Dendritic cell treated with granulocyte-macrophage colony-stimulating factor and Interleukin-4, amounts not matched to agents 40 ng/mL and 50 ng/mL, for 4 days (primary cell): ENCODE results near the gene LACC1.

Source experiments
- H3K27ac Mint-ChIP-seq: one replicate; pipeline ENCODE4 v1.8.0; 2022; ENCODE audit warnings: mild to moderate bottlenecking, mixed read lengths
- H3K27me3 Mint-ChIP-seq: one replicate; pipeline ENCODE4 v1.8.0; 2022; ENCODE audit warnings: mild to moderate bottlenecking, mixed read lengths
- H3K36me3 Mint-ChIP-seq: one replicate; pipeline ENCODE4 v1.8.0; 2022; ENCODE audit warnings: low read depth, mixed read lengths
- H3K4me1 Mint-ChIP-seq: one replicate; pipeline ENCODE4 v1.8.0; 2022; ENCODE audit warnings: low read depth, mixed read lengths
- H3K4me3 Mint-ChIP-seq: one replicate; pipeline ENCODE4 v1.8.0; 2022; ENCODE audit warnings: mild to moderate bottlenecking, moderate library complexity, mixed read lengths
- H3K9me3 Mint-ChIP-seq: one replicate; pipeline ENCODE4 v1.8.0; 2022; ENCODE audit warnings: mixed read lengths
- intact Hi-C: fragments of 100-400 bp; cut with micrococcal nuclease; formaldehyde crosslinking; loops from one replicate; pipeline ENCODE4 v1.15.0; 2022

The LACC1 gene

DNA sequence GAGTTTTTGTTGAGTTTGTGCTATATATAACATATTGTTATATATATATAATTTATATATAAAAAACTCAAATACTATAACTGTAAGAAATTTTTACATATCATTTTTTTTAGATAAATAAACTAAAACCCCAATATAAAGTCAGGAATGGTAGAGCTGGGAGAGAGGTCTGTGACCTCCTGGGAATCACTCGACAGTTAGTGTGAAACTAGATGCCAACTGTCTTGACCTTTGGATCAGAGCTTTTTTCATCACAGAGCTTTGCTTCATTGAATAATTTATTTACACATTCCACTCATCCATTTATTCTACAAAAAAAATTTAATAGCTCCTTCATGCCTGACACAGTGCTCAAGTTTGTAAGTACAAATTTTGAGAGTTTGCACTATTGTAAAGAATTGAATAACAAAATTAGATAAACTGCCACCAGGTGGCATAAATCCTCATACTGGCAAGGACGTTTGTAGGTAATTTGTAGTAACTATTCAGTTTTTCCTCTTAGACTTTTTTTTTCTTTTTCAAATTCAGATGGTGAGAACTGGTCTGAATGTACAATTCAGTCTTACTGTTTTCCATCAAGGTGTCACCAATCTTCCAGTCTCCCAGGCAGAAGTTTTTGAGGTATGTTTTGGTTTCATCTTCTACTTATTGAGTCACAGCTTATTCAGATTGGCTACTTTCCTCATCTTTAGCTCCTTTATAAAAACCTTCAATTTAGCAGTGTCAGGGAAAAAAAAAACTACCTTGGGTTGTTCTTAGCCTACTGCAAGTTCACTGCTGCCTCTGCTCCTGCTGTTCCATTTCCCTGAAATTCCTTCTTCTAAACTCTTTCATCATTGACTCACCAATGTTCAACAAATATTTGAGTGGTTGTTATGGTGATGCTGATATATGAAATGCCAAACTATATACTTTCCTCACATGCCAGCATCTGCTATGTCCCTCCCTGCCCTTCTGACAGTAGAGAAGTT, 28.7 kb downstream of the LACC1 start:
- Mint-ChIP-seq H3K27me3 (peaks cover 70% of the 10 kb centered on the region), H3K36me3 (no peaks in the 10 kb centered on the region), H3K27ac (no peak overlapping the region), H3K4me1 (no peaks in the 10 kb centered on the region), H3K9me3 (no peaks in the 10 kb centered on the region), H3K4me3 (no peak overlapping the region)
- intact Hi-C loops, result loop anchor here (1.0 to 5.0 kb wide), 2 partner anchors 530 to 1064 kb away; no protein-coding TSS in a partner anchor

GRCh38 chr13:43910856-43911255, 31.2 kb downstream of the LACC1 start:
- Mint-ChIP-seq H3K36me3 (no peaks in the 10 kb centered on the region), H3K27me3 (peaks cover 79% of the 10 kb centered on the region), H3K4me3 (no peak overlapping the region), H3K4me1 (no peaks in the 10 kb centered on the region), H3K27ac (no peak overlapping the region), H3K9me3 (no peaks in the 10 kb centered on the region)
- intact Hi-C loops, result no loop called here

- Mint-ChIP-seq H3K4me1 (no peaks in the 10 kb centered on the region), H3K9me3 (no peaks in the 10 kb centered on the region), H3K36me3 (no peaks in the 10 kb centered on the region), H3K27ac (no peak overlapping the region), H3K4me3 (no peak overlapping the region), H3K27me3 (peaks cover 81% of the 10 kb centered on the region)
- intact Hi-C loops, result no loop called here
These were observed 31.6 kb downstream of the LACC1 start for GRCh38 chr13:43911278-43911677.

DNA sequence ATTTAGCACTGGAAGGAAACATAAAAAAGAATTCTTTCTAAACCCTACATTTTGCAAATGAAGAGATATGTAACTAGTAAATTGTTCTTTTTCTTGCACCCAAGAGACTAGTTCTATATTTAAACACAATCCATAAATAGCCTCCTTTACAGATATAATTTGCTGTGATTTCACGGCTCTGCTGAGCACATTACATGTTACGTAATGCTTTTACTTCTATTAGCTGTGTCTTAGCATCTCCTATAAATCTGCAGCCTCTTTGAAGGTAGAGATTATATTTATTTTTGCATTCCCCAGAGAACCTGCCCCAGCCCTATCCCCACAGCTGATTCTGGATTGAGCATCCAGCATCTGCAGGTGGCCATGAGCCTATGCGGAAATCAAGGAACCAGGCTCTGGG, 32.2 kb downstream of the LACC1 start:
- H3K36me3 Mint-ChIP-seq, result no peaks in the 10 kb centered on the region
- H3K9me3 Mint-ChIP-seq, result no peaks in the 10 kb centered on the region
- no peak overlapping the region for H3K27ac Mint-ChIP-seq
- intact Hi-C loops, result no loop called here
- H3K4me3 Mint-ChIP-seq, result no peak overlapping the region
- H3K27me3 Mint-ChIP-seq, result peaks cover 79% of the 10 kb centered on the region
- no peaks in the 10 kb centered on the region for H3K4me1 Mint-ChIP-seq

- no peaks in the 10 kb centered on the region for H3K9me3 Mint-ChIP-seq
- peaks cover 82% of the 10 kb centered on the region for H3K27me3 Mint-ChIP-seq
- no peaks in the 10 kb centered on the region for H3K4me1 Mint-ChIP-seq
- H3K36me3 Mint-ChIP-seq, result no peaks in the 10 kb centered on the region
- intact Hi-C loops, result no loop called here
- no peak overlapping the region for H3K4me3 Mint-ChIP-seq
- no peak overlapping the region for H3K27ac Mint-ChIP-seq
These were observed 35.7 kb downstream of the LACC1 start for GRCh38 chr13:43915451-43915850.

DNA sequence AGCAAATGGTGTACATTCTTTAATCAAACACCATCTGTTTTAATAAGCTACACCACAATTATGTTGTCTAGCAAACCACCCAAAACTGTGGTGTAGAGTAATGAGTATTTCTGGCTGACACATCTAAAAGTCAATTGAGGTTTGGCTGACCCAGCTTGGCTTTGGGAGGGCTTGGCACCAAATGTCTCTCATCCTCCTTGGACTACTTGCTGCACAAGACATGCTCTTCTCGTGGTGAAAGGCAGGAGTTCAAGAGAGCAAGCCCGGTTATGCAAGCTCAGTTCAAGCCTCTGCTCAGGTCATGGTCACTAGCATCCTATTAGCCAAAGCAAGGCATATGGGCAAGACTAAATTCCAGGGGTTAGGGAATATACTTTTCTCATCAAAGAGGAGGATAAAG, 37.1 kb downstream of the LACC1 start:
- H3K27ac Mint-ChIP-seq, result no peak overlapping the region
- H3K9me3 Mint-ChIP-seq, result no peaks in the 10 kb centered on the region
- intact Hi-C loops, result no loop called here
- no peaks in the 10 kb centered on the region for H3K36me3 Mint-ChIP-seq
- H3K4me1 Mint-ChIP-seq, result no peaks in the 10 kb centered on the region
- H3K27me3 Mint-ChIP-seq, result peaks cover 87% of the 10 kb centered on the region
- H3K4me3 Mint-ChIP-seq, result no peak overlapping the region

GRCh38 chr13:43918636-43919035, 38.9 kb downstream of the LACC1 start:
- H3K36me3 Mint-ChIP-seq, result no peaks in the 10 kb centered on the region
- H3K4me1 Mint-ChIP-seq, result no peaks in the 10 kb centered on the region
- no peak overlapping the region for H3K27ac Mint-ChIP-seq
- no peaks in the 10 kb centered on the region for H3K9me3 Mint-ChIP-seq
- intact Hi-C loops, result no loop called here
- no peak overlapping the region for H3K4me3 Mint-ChIP-seq
- peaks cover 80% of the 10 kb centered on the region for H3K27me3 Mint-ChIP-seq

DNA sequence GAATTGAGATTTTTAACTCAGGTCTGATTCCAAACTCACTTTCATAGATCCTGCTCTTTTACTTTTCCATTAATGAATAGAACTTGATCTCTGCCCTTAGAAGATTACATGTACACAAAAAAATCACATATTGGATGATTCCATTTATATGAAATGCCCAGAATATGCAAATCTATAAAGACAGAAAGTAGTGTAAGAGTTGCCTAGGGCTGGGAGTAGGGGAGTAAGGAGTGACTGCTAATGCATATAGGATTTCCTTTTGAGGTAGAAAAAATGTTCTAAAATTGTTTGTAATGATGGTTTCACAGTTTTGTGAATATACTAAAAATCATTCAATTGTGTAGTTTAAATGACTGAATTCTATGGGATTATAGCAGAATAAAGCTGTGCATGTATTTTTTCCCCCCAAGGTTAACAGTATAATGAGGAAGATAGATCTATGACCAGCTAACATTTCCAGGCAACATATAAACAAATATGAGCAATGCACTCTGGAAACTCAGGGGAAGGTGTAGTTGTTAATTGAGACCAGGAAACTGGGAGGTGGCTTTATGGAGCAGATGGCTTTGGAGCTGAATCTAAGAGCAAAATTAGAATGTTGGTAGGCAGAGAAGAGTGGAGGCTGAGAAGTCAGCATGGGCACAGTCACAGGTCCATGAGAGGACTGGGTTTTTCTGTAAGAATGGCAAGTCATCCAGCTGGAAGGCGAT, 41.4 kb downstream of the LACC1 start:
- H3K4me3 Mint-ChIP-seq, result no peak overlapping the region
- H3K9me3 Mint-ChIP-seq, result no peaks in the 10 kb centered on the region
- peaks cover 83% of the 10 kb centered on the region for H3K27me3 Mint-ChIP-seq
- H3K4me1 Mint-ChIP-seq, result peaks cover 12% of the 10 kb centered on the region
- H3K27ac Mint-ChIP-seq, result no peak overlapping the region
- intact Hi-C loops, result no loop called here
- no peaks in the 10 kb centered on the region for H3K36me3 Mint-ChIP-seq

DNA sequence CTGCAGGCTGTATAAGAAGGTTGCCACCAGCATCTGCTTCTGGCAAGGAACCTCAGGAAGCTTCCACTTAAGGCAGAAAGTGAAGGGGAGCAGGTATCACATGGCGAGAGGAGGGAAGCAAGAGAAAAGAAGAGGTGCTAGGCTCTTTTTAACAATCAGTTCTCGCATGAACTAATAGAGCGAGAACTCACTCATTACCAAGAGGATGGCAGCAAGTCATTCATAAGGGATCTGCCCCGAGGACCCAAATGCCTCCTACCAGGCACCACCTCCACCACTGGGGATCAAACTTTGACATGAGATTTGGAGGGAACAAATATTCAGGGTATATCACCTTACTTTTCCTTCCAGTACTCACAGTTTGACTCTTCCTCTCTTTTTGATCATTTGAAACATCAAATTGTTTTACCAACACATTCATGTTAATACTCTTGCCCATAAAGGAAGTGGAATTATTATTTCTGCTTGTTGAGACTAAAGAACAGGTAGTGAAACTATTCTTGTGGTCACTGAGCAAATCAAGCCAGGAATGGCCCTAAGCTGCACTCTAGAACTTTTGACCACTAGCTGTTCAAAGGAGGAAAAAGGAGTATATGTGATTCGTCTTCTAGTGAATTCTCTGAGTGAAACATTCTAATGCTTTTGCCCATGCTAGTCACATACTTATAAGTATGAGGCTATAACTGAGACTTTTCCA, 45.0 kb downstream of the LACC1 start:
- Mint-ChIP-seq H3K4me1 (peaks cover 12% of the 10 kb centered on the region), H3K27ac (no peak overlapping the region), H3K9me3 (no peaks in the 10 kb centered on the region), H3K27me3 (peaks cover 86% of the 10 kb centered on the region), H3K4me3 (no peak overlapping the region), H3K36me3 (no peaks in the 10 kb centered on the region)
- intact Hi-C loops, result no loop called here

DNA sequence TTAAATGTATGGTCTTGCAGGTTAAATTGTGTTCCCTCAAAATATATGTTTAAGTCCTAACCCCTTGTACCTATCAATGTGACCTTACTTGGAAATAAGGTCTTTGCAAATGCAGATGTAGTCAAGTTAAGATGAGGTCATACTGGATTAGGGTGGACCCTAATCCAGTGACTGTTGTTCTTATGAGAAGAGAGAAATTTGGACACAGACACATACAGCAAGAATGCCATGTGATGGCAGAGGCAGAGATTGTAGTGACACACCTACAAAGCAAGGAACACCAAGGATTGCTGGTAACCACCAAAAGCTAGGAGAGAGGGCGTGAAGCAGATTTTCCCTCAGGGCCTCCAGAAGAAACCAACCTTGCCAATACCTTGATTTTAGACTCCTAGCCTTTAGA, 50.2 kb downstream of the LACC1 start:
- Mint-ChIP-seq H3K9me3 (no peaks in the 10 kb centered on the region), H3K27ac (no peak overlapping the region), H3K36me3 (no peaks in the 10 kb centered on the region), H3K27me3 (peaks cover 90% of the 10 kb centered on the region), H3K4me1 (peaks cover 9% of the 10 kb centered on the region), H3K4me3 (no peak overlapping the region)
- intact Hi-C loops, result no loop called here

DNA sequence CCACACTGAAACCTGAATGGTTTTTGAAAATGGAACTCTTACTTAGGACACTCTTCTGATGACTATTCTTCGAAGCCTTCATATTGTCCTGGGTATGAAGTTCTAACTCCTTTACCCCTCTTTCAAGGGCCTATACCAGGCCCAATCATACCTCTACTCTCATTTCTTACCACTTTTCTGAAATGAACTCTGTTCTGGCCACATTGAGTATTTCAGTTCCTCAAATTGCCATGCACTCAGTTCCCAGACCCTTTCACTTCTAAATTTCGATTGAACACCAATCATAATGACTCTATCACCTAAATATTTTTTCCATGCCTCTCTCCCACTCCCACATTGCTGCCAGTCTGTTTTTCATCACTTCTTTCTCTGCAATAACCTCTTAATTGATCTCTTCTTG, 53.7 kb downstream of the LACC1 start:
- Mint-ChIP-seq H3K9me3 (no peaks in the 10 kb centered on the region), H3K36me3 (no peaks in the 10 kb centered on the region), H3K4me1 (peaks cover 8% of the 10 kb centered on the region), H3K27ac (no peak overlapping the region), H3K4me3 (no peak overlapping the region), H3K27me3 (peaks cover 89% of the 10 kb centered on the region)
- intact Hi-C loops, result no loop called here

DNA sequence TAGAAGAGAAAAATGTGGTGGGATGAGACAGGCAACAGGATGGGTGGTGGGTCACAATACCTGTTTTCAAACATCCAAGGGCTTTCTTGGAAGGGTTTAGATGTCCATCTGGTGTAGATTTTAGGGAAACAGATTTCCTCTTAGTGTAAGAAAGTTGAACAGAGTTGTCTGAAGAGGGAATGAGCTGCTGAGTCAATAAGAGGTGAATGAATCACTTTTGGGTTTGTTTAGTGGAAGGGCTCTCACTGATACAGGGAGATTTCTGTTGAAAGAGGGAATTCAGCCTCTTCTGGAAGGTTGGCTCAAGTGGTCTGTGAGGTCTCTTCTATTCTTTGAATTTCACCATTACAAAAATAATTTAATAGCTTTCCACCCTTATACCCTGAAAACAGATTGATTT, 54.6 kb downstream of the LACC1 start:
- Mint-ChIP-seq H3K27ac (no peak overlapping the region), H3K4me3 (no peak overlapping the region), H3K9me3 (no peaks in the 10 kb centered on the region), H3K27me3 (peaks cover 89% of the 10 kb centered on the region), H3K36me3 (no peaks in the 10 kb centered on the region), H3K4me1 (peaks cover 11% of the 10 kb centered on the region)
- intact Hi-C loops, result no loop called here

DNA sequence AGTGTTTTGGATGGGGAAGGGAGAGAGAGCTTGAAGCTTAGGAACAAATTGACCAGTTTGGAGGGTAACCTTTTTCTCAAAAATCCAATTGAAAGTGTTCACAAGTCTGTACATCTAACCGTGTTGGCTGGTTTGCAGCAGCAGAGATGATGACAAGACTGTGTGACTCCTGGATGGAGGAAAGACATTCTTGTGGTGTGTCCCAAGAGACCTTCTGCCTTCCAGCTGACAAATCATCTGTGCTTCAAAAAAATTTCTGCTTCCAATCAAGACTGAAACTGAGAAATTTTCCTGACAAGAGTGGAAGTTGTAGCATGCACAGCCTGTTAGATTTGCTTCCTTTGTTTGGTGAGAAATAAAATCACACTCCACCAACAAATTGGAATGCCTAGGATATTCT, 56.2 kb downstream of the LACC1 start:
- Mint-ChIP-seq H3K27me3 (peaks cover 85% of the 10 kb centered on the region), H3K9me3 (no peaks in the 10 kb centered on the region), H3K4me1 (peaks cover 11% of the 10 kb centered on the region), H3K27ac (no peak overlapping the region), H3K4me3 (no peak overlapping the region), H3K36me3 (no peaks in the 10 kb centered on the region)
- intact Hi-C loops, result no loop called here

DNA sequence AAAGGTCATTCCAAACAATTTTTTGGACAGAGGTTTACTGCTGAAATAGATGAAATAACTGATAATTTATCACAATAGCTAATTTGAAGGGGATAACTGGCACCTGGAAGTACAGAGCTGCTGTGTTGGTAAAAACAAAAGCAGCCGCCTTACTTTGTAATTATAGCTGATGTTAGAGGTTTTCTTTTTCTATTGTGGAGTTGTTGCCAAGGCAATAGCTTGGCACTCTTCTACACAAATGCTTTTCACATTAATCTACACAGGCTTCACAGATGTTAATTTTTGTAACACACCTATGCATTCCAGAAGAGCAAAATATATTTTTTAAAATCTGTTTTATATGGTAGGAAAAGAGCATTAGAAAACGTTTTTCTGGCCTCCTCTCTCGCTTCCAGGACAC, 56.9 kb downstream of the LACC1 start:
- no peaks in the 10 kb centered on the region for H3K36me3 Mint-ChIP-seq
- H3K9me3 Mint-ChIP-seq, result no peaks in the 10 kb centered on the region
- H3K27ac Mint-ChIP-seq, result no peak overlapping the region
- no peak overlapping the region for H3K4me3 Mint-ChIP-seq
- intact Hi-C loops, result no loop called here
- H3K4me1 Mint-ChIP-seq, result peaks cover 11% of the 10 kb centered on the region
- peaks cover 85% of the 10 kb centered on the region for H3K27me3 Mint-ChIP-seq
